GM21447 (cell line): ENCODE results near the gene PLEKHG7.
"Not testable (repeated sequence)": the region's sequence is repeated elsewhere in the genome, so short reads cannot be mapped to it uniquely, and the experiment has no call there.

ENCODE experiments used
- ATAC-seq: cut with Tn5 transposase; IDR thresholded peaks from one replicate; pipeline ENCODE4 v1.9.1; 2021; ENCODE audit not compliant: unreplicated experiment

The PLEKHG7 gene

DNA sequence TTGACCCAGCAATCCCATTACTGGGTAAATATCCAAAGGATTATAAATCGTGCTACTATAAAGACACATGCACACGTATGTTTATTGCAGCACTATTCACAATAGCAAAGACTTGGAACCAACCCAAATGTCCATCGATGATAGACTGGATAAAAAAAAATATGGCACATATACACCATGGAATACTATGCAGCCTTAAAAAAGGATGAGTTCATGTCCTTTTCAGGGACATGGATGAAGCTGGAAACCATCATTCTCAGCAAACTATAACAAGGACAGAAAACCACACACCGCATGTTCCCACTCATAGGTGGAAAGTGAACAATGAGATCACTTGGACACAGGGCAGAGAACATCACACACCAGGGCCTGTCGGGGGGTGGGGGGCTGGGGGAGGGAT lies 91.6 kb downstream of the PLEKHG7 start:
- ATAC-seq, result not testable (repeated sequence)

DNA sequence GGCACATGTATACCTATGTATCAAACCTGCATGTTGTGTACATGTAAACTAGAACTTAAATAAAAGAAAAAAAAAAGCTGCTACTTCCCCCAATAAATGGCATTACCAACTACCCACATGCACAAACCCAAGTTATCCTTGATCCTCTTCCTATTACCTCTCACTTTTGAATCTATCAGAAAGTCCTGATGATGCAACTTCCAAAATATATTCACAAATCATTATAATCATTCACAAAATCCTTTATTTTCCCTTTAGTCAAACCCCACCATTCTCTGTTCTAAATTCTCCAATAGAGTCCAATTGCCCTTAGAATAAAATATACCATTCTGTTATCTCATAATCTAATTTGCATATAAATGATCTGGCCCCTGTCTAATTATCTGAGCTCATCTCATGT lies 92.0 kb downstream of the PLEKHG7 start:
- no peak for ATAC-seq

DNA sequence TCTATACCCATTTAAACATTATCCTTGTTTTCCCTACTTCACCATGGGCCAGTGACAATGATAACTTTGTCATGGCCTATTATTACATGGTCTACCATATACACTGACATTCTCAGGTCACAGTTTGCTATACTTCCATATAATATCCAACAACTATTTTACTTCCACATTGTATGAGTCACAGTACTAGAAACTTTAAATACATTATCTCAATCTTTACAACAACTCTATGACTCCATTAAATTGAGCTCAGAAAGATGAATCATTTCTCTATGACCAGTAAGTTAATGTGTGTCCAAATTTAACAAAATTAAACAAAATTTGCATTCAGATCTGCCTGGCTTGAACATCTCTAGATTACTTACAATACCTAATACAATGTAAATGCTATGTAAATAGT lies 93.9 kb downstream of the PLEKHG7 start:
- ATAC-seq, result no peak

DNA sequence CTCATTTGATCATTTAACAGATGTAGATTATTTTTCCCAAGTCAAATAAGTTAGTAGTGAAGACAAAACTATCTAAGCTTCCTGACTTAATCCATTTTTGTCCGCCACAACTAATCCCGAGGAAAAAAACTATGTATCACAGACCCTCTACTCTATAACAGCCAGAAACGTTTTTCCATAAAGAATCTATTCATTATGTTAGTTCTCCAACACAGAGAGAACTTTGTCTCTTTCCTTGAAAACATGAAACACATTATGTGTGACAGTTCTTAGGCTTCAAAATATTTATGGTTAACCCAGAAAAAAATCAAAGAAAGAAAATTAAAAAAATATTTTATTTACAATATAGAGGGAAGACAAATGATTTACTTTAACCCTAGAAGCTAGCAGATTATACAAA lies 100.1 kb downstream of the PLEKHG7 start:
- no peak for ATAC-seq

DNA sequence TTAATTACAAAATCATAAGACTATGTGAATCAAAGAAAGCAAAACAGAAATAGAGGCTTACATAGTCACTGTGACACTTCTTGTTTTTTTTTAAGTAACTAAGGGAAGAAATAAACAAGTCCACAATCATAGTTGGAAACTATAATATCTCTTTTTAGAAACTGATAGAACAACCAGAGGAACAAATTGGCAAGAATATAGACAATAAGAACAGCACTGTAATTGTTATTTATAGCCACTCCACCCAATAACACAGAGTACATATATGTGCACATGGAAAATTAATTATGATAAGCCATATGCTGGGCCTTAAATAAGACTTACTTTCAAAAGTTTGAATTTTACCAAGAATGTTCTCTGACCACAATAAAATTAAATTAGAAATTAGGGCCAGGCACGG lies 101.1 kb downstream of the PLEKHG7 start:
- no peak for ATAC-seq

DNA sequence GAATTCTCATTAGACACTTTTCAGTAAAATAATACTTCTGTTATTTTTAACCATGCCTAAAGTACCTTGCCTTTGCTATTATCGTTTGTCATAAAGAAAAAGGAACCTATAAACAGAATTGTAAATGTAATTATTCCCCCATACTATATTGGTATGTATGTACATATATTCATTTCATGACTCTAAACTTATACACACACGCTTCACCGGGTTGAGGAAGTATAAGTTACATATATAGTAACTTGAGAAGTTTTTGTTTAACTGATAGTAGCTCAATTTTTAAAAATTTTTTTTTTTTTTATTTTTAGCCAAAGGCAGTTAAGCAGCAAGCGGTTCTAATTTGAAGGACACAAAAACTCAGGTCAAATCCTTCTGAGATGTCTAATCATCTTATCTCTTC lies 107.6 kb downstream of the PLEKHG7 start:
- no peak for ATAC-seq

DNA sequence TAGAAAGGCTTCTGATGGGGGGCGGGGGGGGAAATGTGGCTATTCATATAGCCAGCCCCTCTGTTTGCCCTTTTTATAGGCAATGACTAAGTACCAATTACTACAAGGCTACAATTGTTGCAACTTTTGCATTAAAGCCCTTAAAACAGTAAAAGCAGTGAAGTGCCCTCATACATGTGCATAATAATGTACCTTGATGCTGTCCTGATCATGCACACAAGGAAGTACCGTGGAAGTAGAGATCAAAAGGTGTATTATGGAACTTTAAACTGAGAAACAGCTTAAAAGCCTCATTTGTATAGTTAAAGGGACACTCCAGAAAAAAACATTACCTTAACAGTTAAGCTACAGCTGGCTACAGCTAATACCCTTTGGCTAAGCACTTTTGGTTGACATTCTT lies 111.8 kb downstream of the PLEKHG7 start:
- ATAC-seq, result no peak

DNA sequence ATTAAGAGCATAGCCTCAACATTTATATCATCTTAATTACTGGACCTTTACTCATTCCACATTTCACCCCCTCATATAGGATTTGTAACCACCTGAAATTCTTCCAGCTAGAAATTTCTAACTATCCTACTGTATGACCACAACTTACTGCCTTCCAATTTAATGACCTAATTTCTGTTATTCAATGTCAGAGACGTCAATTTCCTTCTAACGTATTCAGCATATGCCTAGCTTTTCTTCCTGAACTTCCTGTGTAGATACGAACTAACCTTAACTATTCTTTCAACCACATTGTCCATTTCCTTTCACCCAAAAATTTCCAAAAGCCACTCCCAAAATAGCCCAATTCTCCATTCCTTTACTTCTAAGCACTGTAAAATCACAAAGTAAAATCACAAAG lies 118.4 kb downstream of the PLEKHG7 start:
- ATAC-seq, result no peak
